ENCODE results near the gene VASN.

VASN gene

DNA sequence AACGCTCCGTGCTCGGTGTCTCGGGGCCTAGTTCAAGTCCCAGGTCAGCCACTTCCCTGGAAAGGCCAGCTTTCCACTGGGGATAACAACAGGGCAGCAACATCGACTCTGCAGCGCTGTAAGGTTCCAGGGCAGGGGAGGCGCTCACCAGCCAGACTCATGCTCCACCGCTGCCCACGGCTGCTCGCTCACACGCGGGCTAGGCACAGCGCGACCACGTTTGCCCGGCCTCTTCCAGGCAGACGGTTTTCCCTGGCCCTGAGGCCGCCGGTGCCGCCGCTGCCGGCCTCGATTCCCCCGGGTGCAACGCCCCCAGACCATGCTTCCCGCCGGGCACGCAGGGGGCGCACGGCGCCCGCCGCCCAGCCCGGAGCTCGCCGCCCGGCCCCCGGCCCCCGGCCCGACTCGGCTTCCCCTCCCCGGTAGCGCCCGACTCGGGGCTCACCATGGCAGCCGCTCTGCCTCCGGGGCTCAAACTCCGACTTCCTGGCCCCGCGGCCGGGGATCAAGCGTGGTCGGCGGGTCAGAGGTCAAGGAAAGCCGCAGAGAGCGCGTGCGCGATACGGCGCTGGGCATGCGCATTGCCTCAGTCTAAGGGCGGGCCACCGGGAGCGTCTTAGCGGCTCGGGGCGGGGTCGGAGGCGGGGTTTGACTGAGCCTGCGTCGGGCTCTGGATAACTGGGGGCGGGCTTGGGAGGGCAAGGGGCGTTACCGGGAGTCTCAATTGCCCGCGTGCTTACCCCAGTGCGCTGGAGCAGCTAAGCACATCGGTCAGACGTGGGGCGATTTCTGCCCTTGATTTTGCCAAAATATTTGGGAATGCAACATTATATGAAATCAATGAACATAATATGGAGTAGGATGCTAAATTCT, 20.6 kb upstream of the VASN start, which contains the start of gene PAM16:
PAM16 (minus strand) TSS at position 535 of the 873 bp plus-strand sequence; CDS start at position 448, 87 bp downstream.
- Mint-ChIP-seq H3K4me1 (peaks cover 37% of the 10 kb centered on the region), H3K36me3 (ENCODE audit: low read depth) (peaks cover 4% of the 10 kb centered on the region), H3K27me3 (ENCODE audit: low read depth, poor library complexity) (peaks cover 7% of the 10 kb centered on the region), H3K4me3 (peak within 1 kb of the TSS; percentile 90), H3K9me3 (no peaks in the 10 kb centered on the region), H3K27ac (peak within 1 kb of the TSS; percentile 95)
- DNase-seq, result peak; percentile 100
- TF ChIP-seq, protein P1, sequence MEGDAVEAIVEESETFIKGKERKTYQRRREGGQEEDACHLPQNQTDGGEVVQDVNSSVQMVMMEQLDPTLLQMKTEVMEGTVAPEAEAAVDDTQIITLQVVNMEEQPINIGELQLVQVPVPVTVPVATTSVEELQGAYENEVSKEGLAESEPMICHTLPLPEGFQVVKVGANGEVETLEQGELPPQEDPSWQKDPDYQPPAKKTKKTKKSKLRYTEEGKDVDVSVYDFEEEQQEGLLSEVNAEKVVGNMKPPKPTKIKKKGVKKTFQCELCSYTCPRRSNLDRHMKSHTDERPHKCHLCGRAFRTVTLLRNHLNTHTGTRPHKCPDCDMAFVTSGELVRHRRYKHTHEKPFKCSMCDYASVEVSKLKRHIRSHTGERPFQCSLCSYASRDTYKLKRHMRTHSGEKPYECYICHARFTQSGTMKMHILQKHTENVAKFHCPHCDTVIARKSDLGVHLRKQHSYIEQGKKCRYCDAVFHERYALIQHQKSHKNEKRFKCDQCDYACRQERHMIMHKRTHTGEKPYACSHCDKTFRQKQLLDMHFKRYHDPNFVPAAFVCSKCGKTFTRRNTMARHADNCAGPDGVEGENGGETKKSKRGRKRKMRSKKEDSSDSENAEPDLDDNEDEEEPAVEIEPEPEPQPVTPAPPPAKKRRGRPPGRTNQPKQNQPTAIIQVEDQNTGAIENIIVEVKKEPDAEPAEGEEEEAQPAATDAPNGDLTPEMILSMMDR (IDR thresholded peaks at IDR 0.05), result no peak

DNA sequence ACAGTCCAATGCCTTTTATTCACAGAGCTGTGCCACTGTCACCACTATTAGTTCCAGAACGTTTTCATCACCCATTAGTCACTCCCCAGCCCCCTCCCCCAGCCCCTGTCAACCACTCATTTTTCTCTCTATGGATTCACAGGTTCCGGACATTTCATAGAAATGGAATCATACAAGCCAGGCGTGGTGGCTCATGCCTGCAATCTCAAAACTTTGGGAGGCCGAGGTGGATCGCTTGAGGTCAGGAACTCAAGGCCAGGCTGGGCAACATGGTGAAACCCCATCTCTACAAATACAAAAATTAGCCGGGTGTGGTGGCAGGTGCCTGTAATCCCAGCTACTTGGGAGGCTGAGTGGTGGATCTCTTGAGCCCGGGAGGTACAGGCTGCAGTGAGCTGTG, 19.8 kb upstream of the VASN start:
- Mint-ChIP-seq H3K27ac (no peak overlapping the region), H3K9me3 (no peaks in the 10 kb centered on the region), H3K4me3 (peak overlapping the region; percentile 90), H3K36me3 (ENCODE audit: low read depth) (peaks cover 4% of the 10 kb centered on the region), H3K27me3 (ENCODE audit: low read depth, poor library complexity) (peaks cover 7% of the 10 kb centered on the region), H3K4me1 (peaks cover 37% of the 10 kb centered on the region)
- TF ChIP-seq, protein P1 (IDR thresholded peaks at IDR 0.05), result no peak
- DNase-seq, result no peak

DNA sequence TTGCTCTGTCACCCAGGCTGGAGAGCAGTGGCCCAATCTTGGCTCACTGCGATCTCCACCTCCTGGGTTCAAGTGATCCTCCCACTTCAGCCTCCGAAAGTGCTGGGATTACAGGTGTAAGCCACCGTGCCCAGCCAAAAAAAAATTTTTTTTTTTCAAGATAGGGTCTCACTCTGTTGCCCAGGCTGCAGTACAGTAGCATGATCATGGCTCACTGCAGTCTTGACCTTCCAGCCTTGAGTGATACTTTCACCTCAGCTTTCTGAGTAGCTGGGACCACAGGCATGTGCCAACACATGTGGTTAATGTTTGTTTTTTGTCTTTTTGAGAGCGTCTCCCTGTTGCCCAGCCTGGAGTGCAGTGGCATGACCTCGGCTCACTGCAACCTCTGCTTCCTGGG, 18.8 kb upstream of the VASN start:
- Mint-ChIP-seq H3K9me3 (no peaks in the 10 kb centered on the region), H3K4me3 (no peak overlapping the region), H3K36me3 (ENCODE audit: low read depth) (peaks cover 4% of the 10 kb centered on the region), H3K27me3 (ENCODE audit: low read depth, poor library complexity) (peaks cover 7% of the 10 kb centered on the region), H3K4me1 (peaks cover 37% of the 10 kb centered on the region), H3K27ac (no peak overlapping the region)
- DNase-seq, result no peak
- TF ChIP-seq, protein P1 (IDR thresholded peaks at IDR 0.05), result no peak

DNA sequence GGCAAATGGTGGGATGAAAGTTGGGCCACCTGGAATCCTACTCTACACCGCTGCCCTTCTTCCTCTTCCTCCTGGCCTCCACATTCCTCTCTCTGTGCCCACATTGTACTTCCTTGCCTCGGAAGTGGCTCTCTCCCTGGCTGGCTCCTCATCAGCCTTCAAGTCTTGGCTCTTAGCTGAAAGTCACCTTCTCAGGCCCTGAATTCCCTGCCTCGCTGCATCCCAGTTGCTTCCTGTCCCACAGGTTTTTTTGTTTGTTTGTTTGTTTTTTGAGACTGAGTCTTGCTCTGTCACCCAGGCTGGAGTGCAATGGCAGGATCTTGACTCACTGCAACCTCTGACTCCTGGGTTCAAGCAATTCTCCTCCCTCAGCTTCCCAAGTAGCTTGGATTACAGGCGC, 18.0 kb upstream of the VASN start:
- H3K4me3 Mint-ChIP-seq, result peak overlapping the region; percentile 12
- peak overlapping the region; percentile 27 for H3K27ac Mint-ChIP-seq
- TF ChIP-seq, protein P1 (IDR thresholded peaks at IDR 0.05), result no peak

DNA sequence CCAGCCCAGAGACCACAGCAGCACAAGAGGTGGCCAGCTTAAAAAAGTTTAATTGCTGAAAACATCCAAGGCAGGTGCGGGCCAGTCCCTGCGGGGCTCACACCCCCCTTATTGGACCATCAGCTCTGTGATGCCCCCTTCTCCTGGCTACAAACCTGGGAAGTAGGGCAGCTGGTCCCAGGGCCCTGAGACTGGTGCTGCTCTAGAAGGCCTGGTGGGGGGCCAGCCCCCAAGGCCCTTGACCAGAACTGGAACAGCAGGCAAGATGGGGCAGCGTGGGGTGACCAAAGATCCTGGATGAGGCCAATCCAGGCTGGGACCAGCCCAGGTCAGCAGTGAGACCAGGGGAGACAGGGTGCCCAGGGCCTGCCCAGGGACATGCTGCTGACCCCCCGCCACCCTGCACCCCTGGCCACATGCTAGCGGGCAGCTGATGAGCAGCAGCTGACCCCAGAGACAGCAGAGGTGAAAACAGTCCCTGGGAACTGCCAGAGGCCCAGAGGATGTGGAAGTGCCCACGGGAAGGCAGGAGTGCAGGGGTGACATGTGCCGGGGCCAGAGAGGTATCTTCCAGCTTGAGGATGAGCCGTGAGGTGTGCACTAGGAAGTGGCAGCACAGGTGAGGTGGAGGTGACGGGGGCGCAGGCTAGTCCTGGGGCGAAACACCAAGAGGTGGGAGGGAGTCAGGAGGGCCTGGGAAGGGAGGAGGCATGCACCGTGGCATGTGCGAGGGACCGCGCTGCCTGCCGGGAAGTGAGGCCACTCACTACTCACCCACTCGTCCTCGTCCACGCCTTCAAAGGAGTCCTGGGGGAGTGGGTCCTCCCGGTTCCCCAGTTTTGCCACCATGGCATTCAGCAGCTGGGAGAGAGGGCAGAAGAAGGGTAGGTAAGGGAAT, 16.9 kb upstream of the VASN start:
- Mint-ChIP-seq H3K4me3 (no peak overlapping the region), H3K36me3 (ENCODE audit: low read depth) (no peaks in the 10 kb centered on the region), H3K27ac (no peak overlapping the region), H3K9me3 (no peaks in the 10 kb centered on the region), H3K27me3 (ENCODE audit: low read depth, poor library complexity) (peaks cover 11% of the 10 kb centered on the region), H3K4me1 (peaks cover 37% of the 10 kb centered on the region)
- no peak for DNase-seq
- TF ChIP-seq, protein P1 (IDR thresholded peaks at IDR 0.05), result no peak

More for the DNA sequence above, 18.0 kb upstream of the VASN start:
- peaks cover 31% of the 10 kb centered on the region for H3K4me1 Mint-ChIP-seq
- H3K9me3 Mint-ChIP-seq, result no peaks in the 10 kb centered on the region
- no peak for DNase-seq
- H3K36me3 Mint-ChIP-seq (ENCODE audit: low read depth), result no peaks in the 10 kb centered on the region
- peaks cover 11% of the 10 kb centered on the region for H3K27me3 Mint-ChIP-seq (ENCODE audit: low read depth, poor library complexity)

Measured in nephron progenitor cell (in vitro differentiated cells).